Measurements from ENCODE around the gene STK32B.
"Not testable (repeated sequence)": the region's sequence is repeated elsewhere in the genome, so short reads cannot be mapped to it uniquely, and the experiment has no call there.

Gene STK32B

GRCh38 chr4:5051278-5052203, at the start of gene STK32B:
Gene STK32B, plus strand, starts transcription at chr4:5051480.
- peak; percentile 28 for DNase-seq

- DNase-seq, result not testable (repeated sequence)
Observed at GRCh38 chr4:5001641-5002040, 49.6 kb upstream of the STK32B start.

- DNase-seq, result no peak
Observed at GRCh38 chr4:5003372-5003857, 47.9 kb upstream of the STK32B start.

GRCh38 chr4:5003918-5004317, 47.4 kb upstream of the STK32B start:
- DNase-seq, result no peak

- no peak for DNase-seq
Observed at GRCh38 chr4:5004496-5004895, 46.8 kb upstream of the STK32B start.

- not testable (repeated sequence) for DNase-seq
Observed at GRCh38 chr4:5006932-5007331, 44.3 kb upstream of the STK32B start.

- no peak for DNase-seq
Observed at GRCh38 chr4:5009796-5010195, 41.5 kb upstream of the STK32B start.

- no peak for DNase-seq
Observed at GRCh38 chr4:5010984-5011383, 40.3 kb upstream of the STK32B start.

GRCh38 chr4:5012244-5012898, 38.9 kb upstream of the STK32B start:
- no peak for DNase-seq

- DNase-seq, result no peak
Observed at GRCh38 chr4:5012958-5013357, 38.3 kb upstream of the STK32B start.

GRCh38 chr4:5014007-5014682, 37.1 kb upstream of the STK32B start:
- DNase-seq, result no peak

- no peak for DNase-seq
Observed at GRCh38 chr4:5018096-5018495, 33.2 kb upstream of the STK32B start.

- DNase-seq, result no peak
Observed at GRCh38 chr4:5018603-5019002, 32.7 kb upstream of the STK32B start.

GRCh38 chr4:5019274-5019673, 32.0 kb upstream of the STK32B start, which contains the start of gene CYTL1:
Gene CYTL1, minus strand, starts transcription at chr4:5019458. Its CDS starts 13 bp downstream, at chr4:5019445.
- DNase-seq, result no peak

GRCh38 chr4:5019796-5020195, 31.5 kb upstream of the STK32B start:
- DNase-seq, result no peak

GRCh38 chr4:5020341-5020740, 30.9 kb upstream of the STK32B start:
- DNase-seq, result no peak

- DNase-seq, result no peak
Observed at GRCh38 chr4:5021546-5021945, 29.7 kb upstream of the STK32B start.

- no peak for DNase-seq
Observed at GRCh38 chr4:5024673-5025072, 26.6 kb upstream of the STK32B start.

GRCh38 chr4:5026371-5026770, 24.9 kb upstream of the STK32B start:
- DNase-seq, result no peak

- no peak for DNase-seq
Observed at GRCh38 chr4:5027346-5027745, 23.9 kb upstream of the STK32B start.

GRCh38 chr4:5028480-5028879, 22.8 kb upstream of the STK32B start:
- DNase-seq, result no peak

GRCh38 chr4:5029447-5029846, 21.8 kb upstream of the STK32B start:
- DNase-seq, result no peak

GRCh38 chr4:5030221-5030620, 21.1 kb upstream of the STK32B start:
- no peak for DNase-seq

All from DMS79 treated with DMSO at 0.1 percent for 48 hours (cell line).